ENCODE results near the gene GARIN5B.
"Not testable (repeated sequence)": the region's sequence is repeated elsewhere in the genome, so short reads cannot be mapped to it uniquely, and the experiment has no call there.

Gene GARIN5B

GRCh38 chr19:55362990-55363716 is at the start of gene GARIN5B:
Gene GARIN5B, minus strand, starts transcription at chr19:55363260. Its CDS starts 194 bp downstream, at chr19:55363066.
- no peak for DNase-seq

DNA sequence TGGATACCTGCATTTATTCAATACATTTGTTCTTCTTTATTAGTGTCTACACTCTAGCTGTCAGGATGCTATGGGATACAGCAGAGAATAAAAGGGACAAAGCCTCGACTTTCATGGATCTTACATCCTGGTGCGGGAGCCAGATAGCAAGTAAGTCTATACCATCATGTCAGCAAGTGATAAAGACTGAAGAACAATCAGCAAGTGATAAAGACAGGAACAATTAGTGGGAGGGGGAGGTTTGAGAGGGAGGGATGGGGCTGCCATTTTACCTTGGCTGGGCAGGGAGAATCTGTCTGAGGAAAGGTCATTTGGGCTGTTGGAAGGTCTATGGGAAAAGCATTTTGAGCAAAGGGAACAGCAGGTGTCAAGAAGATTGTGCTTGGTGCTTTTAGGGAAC is 47.1 kb upstream of the GARIN5B start:
- no peak for DNase-seq

DNA sequence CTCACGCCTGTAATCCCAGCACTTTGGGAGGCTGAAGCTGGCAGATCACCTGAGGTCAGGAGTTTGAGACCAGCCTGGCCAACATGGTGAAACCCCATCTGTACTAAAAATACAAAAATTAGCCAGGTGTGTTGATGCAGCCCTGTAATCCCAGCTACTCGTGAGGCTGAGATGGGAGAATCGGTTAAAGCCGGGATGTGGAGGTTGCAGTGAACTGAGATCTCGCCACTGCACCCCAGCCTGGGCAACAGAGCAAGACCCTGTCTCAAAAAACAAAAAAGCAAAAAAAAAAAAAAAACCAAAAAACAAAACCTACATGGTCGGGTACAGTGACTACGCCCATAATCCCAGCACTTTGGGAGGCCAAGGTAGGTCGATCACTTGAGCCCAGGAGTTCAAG is 46.1 kb upstream of the GARIN5B start:
- not testable (repeated sequence) for DNase-seq

DNA sequence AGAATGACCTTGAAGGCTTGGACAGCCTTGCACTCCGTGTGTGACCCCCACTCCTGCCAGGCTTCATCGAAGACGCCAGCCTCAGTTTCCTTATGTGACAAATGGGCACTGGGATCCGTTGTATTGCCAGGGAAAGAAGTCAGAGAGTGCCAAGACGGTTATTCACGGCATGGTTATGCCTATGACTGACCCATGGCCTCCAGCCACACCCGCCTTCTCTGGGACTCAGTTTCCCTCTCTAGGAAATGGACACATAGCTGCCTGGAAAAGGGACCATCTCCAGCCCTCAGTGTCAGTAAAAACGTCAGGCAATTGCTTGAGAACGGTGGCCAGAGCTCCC is 45.4 kb upstream of the GARIN5B start:
- no peak for DNase-seq

DNA sequence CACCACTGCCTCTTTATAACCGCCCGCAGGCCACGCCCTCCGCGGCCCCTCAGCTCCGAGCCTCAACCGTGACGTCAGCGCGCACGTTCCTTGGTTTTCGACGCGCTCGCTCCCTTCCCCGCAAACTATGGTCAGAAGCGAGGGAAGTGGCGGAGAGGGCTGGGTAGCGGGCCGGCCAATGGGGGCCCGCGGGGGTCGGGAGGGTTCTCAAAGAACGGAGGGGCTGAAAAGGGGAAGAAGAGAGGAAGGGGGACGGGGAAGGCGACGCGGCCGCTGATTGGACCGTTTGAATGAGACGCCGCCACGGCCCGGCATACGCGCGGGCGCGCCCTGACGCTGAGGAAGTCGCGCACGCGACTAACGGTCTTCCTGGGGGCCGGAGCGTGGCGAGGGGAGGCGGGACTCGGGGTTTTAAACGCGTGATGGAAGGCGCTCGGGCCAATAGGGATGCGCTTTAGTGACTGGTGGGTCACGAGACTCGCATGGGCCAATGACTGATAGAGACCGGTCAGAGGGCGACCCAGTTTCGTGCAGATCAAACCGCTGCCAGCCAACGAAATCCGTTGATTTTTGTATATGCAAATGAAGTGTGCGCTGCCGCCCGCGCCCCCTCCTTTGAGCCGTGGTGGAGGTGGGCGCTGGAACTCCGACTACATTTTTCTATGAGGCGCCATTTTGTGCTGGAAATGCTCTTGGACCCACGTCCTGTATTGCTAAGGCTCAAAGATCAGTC is 44.9 kb upstream of the GARIN5B start:
- DNase-seq = peak; percentile 98

GRCh38 chr19:55407550-55407799 is 44.4 kb upstream of the GARIN5B start, which contains the start of gene UBE2S:
Gene UBE2S, minus strand, starts transcription at chr19:55407788. Its CDS starts 199 bp downstream, at chr19:55407589.
- DNase-seq = not testable (repeated sequence)

- no peak for DNase-seq
Measured at GRCh38 chr19:55406826-55407549, 43.9 kb upstream of the GARIN5B start.

GRCh38 chr19:55406091-55406825 is 43.2 kb upstream of the GARIN5B start:
- no peak for DNase-seq

DNA sequence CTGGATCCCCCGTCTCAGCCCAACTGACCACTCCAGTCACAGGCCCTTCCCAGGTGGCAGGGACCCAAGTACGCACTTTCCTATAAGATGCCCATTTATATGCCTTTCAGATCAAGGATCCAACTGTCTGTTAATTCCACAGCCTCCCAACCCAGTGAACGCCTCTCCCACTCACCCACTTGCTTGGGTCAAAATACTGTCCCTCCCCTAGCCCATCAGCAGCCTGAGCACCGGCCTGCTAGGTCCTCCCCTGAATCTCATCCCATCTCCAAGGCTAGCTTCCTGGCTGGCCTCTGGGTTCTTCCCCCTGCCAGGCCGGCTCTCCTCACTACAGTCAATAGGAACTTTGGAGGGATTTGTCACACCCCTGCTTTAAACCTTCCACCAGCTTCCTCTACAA is 42.6 kb upstream of the GARIN5B start:
- no peak for DNase-seq

- DNase-seq = no peak
Measured at GRCh38 chr19:55402509-55402908, 39.4 kb upstream of the GARIN5B start.

DNA sequence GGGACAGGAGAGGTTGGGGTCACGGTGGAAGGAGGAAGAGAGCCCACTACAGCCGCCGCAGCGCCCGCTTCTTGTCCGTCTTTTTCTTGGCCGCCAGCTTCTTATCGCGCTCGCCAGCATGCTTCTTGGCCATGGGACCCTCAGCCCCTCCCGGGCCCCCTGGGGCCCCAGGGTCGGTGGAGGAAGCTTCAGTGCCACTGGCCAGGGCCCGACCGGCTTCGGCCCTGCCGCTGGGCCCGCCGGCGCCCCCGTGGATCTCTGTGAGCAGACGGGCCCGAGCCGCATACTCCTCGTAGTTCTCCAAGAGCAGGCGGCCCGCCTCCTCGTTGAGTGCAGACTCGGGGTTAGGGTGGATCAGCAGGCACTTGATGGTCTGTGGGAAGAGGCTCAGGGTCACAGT is 38.3 kb upstream of the GARIN5B start:
- DNase-seq = not testable (repeated sequence)

- DNase-seq = no peak
Measured at GRCh38 chr19:55400281-55401087, 37.4 kb upstream of the GARIN5B start.

- DNase-seq = no peak
Measured at GRCh38 chr19:55398200-55398925, 35.3 kb upstream of the GARIN5B start.

DNA sequence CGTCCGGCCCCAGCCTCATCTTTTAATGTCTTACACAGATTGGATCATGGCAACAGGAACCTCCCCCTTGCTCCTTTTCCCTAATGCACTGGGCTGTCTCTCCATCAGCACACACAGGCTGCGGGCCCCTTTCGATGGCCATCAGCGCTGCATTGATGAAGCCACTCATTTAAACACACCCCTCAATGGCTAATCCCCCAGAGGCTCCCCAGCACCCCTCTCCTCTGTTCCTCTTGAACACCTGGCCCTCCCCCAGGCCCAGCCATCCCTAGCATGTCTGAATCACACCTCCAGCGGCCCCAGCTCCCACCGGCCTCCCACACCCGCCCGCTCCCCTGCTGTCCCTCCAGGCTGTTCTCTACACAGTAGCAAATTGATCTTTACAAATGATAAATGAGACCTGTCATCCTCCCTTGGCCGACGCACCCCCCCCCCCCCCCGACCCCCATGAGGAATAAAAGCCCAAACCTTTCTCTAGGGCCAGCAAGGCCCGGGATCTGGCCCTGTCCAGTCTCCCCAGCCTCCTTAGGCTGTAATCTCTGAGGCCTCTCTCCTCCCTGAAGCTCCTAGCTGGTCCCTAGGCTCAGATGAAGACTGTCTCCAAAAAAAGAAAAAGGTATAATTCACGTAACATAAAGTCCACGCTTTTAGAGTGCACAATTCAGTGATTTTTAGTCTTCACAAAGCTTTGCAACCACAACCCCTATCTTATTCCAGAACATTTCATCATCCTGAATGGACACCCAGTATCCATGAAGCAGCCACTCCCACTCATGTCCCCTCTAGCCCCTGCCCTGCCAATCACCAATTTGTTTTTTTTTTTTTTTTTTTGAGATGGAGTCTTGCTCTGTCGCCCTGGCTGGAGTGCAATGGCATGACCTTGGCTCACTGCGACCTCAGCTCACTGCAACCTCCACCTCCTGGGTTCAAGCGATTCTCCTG is 30.0 kb upstream of the GARIN5B start:
- no peak for DNase-seq

DNA sequence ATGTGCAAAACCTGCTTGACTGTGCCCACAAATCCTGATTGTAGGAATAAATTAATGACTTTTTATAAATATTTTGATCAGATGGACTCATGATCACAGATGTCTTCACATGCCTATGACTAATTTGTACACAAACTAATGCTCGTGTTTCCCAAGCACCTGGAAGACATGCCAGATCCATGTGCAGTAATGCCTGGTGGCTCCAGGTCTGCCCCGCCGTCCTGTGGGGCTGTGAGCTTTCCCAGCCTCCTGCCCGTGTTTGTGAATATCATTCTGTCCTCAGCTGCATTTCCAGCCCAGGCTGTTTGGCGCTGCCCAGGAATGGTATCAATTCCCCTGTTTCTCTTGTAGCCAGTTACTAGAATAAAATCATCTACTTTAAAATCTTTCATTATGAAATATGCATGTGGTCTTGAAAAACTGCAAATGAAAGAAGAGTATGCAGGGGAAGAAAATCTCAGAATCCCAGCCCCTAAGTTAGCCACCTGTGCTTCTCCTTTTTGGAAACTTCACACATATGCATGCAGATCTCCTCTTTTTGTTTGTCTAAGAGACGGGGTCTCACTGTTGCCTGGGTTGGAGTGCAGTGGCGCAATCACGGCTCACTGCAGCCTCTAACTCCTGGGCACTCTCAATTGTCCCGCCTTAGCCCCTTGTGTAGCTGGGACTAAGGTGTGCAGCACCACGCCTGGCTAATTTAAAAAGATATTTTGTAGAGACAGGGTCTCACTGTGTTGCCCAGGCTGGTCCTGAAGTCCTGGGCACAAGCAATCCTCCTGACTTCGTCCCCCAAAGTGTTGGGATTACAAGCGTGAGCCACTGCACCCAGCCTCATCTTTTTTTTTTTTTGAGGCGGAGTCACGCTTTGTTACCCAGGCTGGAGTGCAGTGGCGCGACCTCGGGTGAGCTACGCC is 28.9 kb upstream of the GARIN5B start:
- DNase-seq = no peak

- DNase-seq = no peak
Measured at GRCh38 chr19:55391191-55391670, 28.2 kb upstream of the GARIN5B start.

GRCh38 chr19:55390461-55390880 is 27.4 kb upstream of the GARIN5B start:
- no peak for DNase-seq

- no peak for DNase-seq
Measured at GRCh38 chr19:55389386-55390317, 26.6 kb upstream of the GARIN5B start.
